Neural progenitor cell (in vitro differentiated cells): ENCODE data around the gene FAM193A. TPM values are rescaled to one million over a fixed set of nuclear protein-coding genes. Genes with fewer than 3 reads are reported as not detected.

Source experiments
- DNase-seq: peaks from one replicate; pipeline ENCODE4 v3.0.0-alpha.2; 2016; ENCODE audit warnings: low spot score
- H2AFZ ChIP-seq: fragments of 200-600 bp; sonication (generic); replicated peaks from 2 replicates; pipeline ENCODE4 v1.6.1; 2016; ENCODE audit warnings: antibody characterized with exemption
- H3F3A ChIP-seq: fragments of 200-600 bp; sonication (generic); 2 replicates; pipeline ENCODE4 v1.6.1; 2016; ENCODE audit warnings: antibody characterized with exemption, low read depth
- H3K27ac ChIP-seq: fragments of 200-600 bp; sonication (generic); 2 replicates; pipeline ENCODE4 v1.5.1; 2016; ENCODE audit warnings: mild to moderate bottlenecking
- H3K27me3 ChIP-seq: fragments of 200-600 bp; sonication (generic); 2 replicates; pipeline ENCODE4 v1.6.1; 2016; ENCODE audit warnings: mild to moderate bottlenecking, moderate library complexity
- H3K36me3 ChIP-seq: fragments of 200-600 bp; sonication (generic); 2 replicates; pipeline ENCODE4 v1.5.1; 2016
- H3K4me1 ChIP-seq: fragments of 200-600 bp; sonication (generic); 2 replicates; pipeline ENCODE4 v1.6.1; 2016; ENCODE audit warnings: mixed run types
- H3K4me2 ChIP-seq: fragments of 200-600 bp; sonication (generic); 2 replicates; pipeline ENCODE4 v1.6.1; 2016
- H3K4me3 ChIP-seq: fragments of 200-600 bp; sonication (generic); 2 replicates; pipeline ENCODE4 v1.5.1; 2016
- H3K79me2 ChIP-seq: fragments of 200-600 bp; sonication (generic); 2 replicates; pipeline ENCODE4 v1.6.1; 2016; ENCODE audit warnings: low read depth
- H3K9ac ChIP-seq: fragments of 200-600 bp; sonication (generic); 2 replicates; pipeline ENCODE4 v1.6.1; 2016
- H3K9me3 ChIP-seq: fragments of 200-600 bp; sonication (generic); 2 replicates; pipeline ENCODE4 v1.5.1; 2016; ENCODE audit warnings: low read depth
- H4K20me1 ChIP-seq: fragments of 200-600 bp; sonication (generic); 2 replicates; pipeline ENCODE4 v1.6.1; 2016; ENCODE audit warnings: low read depth
- H3K27ac Mint-ChIP-seq: 3 replicates; pipeline ENCODE4 v1.8.0; 2021; ENCODE audit warnings: mixed read lengths
- H3K27me3 Mint-ChIP-seq: 2 replicates; pipeline ENCODE4 v1.8.0; 2022; ENCODE audit warnings: low read depth, mild to moderate bottlenecking, inconsistent platforms, moderate library complexity, mixed read lengths; ENCODE audit not compliant: insufficient read depth
- H3K36me3 Mint-ChIP-seq: 3 replicates; pipeline ENCODE4 v1.8.0; 2021; ENCODE audit warnings: mixed read lengths
- H3K4me1 Mint-ChIP-seq: 3 replicates; pipeline ENCODE4 v1.8.0; 2021; ENCODE audit warnings: mixed read lengths
- H3K4me3 Mint-ChIP-seq: 3 replicates; pipeline ENCODE4 v1.8.0; 2021; ENCODE audit warnings: mild to moderate bottlenecking, moderate library complexity, mixed read lengths
- H3K9me3 Mint-ChIP-seq: 3 replicates; pipeline ENCODE4 v1.8.0; 2020; ENCODE audit warnings: mixed read lengths
- CTCF ChIP-seq: fragments of 200-600 bp; sonication (generic); IDR thresholded peaks from 2 replicates; pipeline ENCODE4 v1.5.1; 2017; ENCODE audit warnings: antibody characterized with exemption, mild to moderate bottlenecking
- EZH2 ChIP-seq: fragments of 200-600 bp; sonication (generic); IDR thresholded peaks from 2 replicates; pipeline ENCODE4 v1.6.1; 2017; ENCODE audit warnings: antibody characterized with exemption, mild to moderate bottlenecking, moderate library complexity
- EZH2phosphoT487 ChIP-seq: fragments of 200-600 bp; sonication (generic); IDR thresholded peaks from 2 replicates; pipeline ENCODE4 v1.6.1; 2017; ENCODE audit warnings: antibody characterized with exemption
- total RNA-seq: library from RNA; depleted of rRNA; stranded (reverse); fragments of >200 nt; gene quantifications from 2 replicates; pipeline ENCODE4 v1.2.3, GENCODE V29; 2015; ENCODE audit warnings: low replicate concordance

Gene FAM193A
- total RNA-seq, 1 donor from 2014 or later, result 29.1 TPM

- H3K79me2 ChIP-seq, result no peaks in the 10 kb centered on the region
- H3K36me3 ChIP-seq, result no peaks in the 10 kb centered on the region
- no peaks in the 10 kb centered on the region for H4K20me1 ChIP-seq
- peaks cover 17% of the 10 kb centered on the region for H3K27me3 Mint-ChIP-seq
- H3K27ac ChIP-seq, result no peak overlapping the region
- no peaks in the 10 kb centered on the region for H3K4me1 ChIP-seq
- TF ChIP-seq EZH2phosphoT487, result no peak
- no peak for TF ChIP-seq EZH2
- TF ChIP-seq CTCF, result no peak
- H3K4me3 Mint-ChIP-seq, result no peak overlapping the region
- no peaks in the 10 kb centered on the region for H3F3A ChIP-seq
- no peak overlapping the region for H3K4me2 ChIP-seq
- H3K27ac Mint-ChIP-seq, result no peak overlapping the region
- DNase-seq, result no peak
- H3K27me3 ChIP-seq, result no peaks in the 10 kb centered on the region
- H3K4me3 ChIP-seq, result no peak overlapping the region
- no peaks in the 10 kb centered on the region for H3K9me3 ChIP-seq
- H2AFZ ChIP-seq, result no peak overlapping the region
- H3K4me1 Mint-ChIP-seq, result no peaks in the 10 kb centered on the region
- no peak overlapping the region for H3K9ac ChIP-seq
- no peaks in the 10 kb centered on the region for H3K36me3 Mint-ChIP-seq
- peaks cover 14% of the 10 kb centered on the region for H3K9me3 Mint-ChIP-seq
These were observed 231.2 kb downstream of the FAM193A start for GRCh38 chr4:2767705-2768074.

DNA sequence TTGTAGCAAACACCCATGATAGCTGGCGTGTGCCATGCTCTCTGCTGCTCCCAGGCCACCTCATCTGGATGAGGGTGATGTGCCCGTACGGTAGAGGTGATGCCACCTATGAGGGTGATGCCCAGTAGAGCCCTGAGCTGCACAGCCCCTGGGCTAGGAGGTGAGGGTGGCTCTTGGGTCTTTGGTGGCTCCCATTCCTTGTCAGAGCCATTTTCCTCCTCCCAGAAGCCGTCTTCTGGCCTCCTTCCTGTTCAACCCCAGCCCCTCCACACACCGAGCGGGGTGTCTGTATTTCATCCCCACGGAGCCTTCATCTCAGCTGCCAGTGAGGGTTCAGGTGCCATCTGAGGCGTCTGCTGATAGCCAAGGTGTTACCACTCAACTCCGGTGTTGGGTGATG, 231.7 kb downstream of the FAM193A start:
- Histone ChIP-seq H3K4me2 (no peak overlapping the region), H4K20me1 (no peaks in the 10 kb centered on the region), H3K9me3 (no peaks in the 10 kb centered on the region), H2AFZ (no peak overlapping the region), H3F3A (no peaks in the 10 kb centered on the region), H3K79me2 (no peaks in the 10 kb centered on the region), H3K27me3 (no peaks in the 10 kb centered on the region), H3K36me3 (no peaks in the 10 kb centered on the region), H3K27ac (no peak overlapping the region), H3K9ac (no peak overlapping the region), H3K4me1 (no peaks in the 10 kb centered on the region), H3K4me3 (no peak overlapping the region)
- Mint-ChIP-seq H3K9me3 (peaks cover 14% of the 10 kb centered on the region), H3K4me1 (no peaks in the 10 kb centered on the region), H3K27ac (no peak overlapping the region), H3K4me3 (no peak overlapping the region), H3K27me3 (peaks cover 20% of the 10 kb centered on the region), H3K36me3 (no peaks in the 10 kb centered on the region)
- TF ChIP-seq CTCF (no peak), EZH2phosphoT487 (no peak), EZH2 (no peak)
- DNase-seq, result no peak

GRCh38 chr4:2768921-2769336, 232.5 kb downstream of the FAM193A start:
- Mint-ChIP-seq H3K4me1 (no peaks in the 10 kb centered on the region), H3K9me3 (peaks cover 17% of the 10 kb centered on the region), H3K4me3 (no peak overlapping the region), H3K36me3 (no peaks in the 10 kb centered on the region), H3K27me3 (peaks cover 23% of the 10 kb centered on the region), H3K27ac (no peak overlapping the region)
- no peaks in the 10 kb centered on the region for H4K20me1 ChIP-seq
- H3K27ac ChIP-seq, result no peak overlapping the region
- DNase-seq, result no peak
- H3K36me3 ChIP-seq, result no peaks in the 10 kb centered on the region
- no peak overlapping the region for H3K4me2 ChIP-seq
- no peak overlapping the region for H3K4me3 ChIP-seq
- H2AFZ ChIP-seq, result no peak overlapping the region
- no peaks in the 10 kb centered on the region for H3K27me3 ChIP-seq
- no peak overlapping the region for H3K9ac ChIP-seq
- no peaks in the 10 kb centered on the region for H3K9me3 ChIP-seq
- TF ChIP-seq CTCF, result no peak
- no peak for TF ChIP-seq EZH2
- no peak for TF ChIP-seq EZH2phosphoT487
- no peaks in the 10 kb centered on the region for H3K79me2 ChIP-seq
- H3F3A ChIP-seq, result no peaks in the 10 kb centered on the region
- H3K4me1 ChIP-seq, result no peaks in the 10 kb centered on the region
